ENCODE data around the gene ANHX. TPM values are rescaled to one million over a fixed set of nuclear protein-coding genes. Genes with fewer than 3 reads are reported as not detected.

The ANHX gene
- total RNA-seq, 1 experiment from 2014 or later: not detected

DNA sequence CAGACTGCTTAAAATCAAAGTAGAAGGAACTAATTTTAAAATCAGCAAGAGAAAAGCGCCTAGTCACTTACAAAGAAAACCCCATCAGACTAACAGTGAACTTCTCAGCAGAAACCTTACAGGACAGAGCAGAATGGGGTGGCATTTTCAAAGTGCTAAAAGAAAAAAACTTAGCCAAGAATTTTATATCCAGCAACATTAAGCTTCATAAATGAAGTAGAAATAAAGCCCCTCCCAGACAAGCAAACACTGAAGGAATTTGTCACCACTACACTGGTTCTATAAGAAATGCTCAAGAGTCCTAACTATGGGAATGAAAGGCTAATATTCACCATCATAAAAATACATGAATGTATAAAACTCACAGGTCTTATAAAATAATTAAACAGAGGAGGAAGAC lies 60.8 kb downstream of the ANHX start:
- no peaks in the 10 kb centered on the region for H3K4me1 Mint-ChIP-seq
- peaks cover 80% of the 10 kb centered on the region for H3K9me3 Mint-ChIP-seq
- ATAC-seq (no peak), DNase-seq (ENCODE audit: low spot score) (no peak)
- TF ChIP-seq CBFB (CRISPR knock-in tag; IDR thresholded peaks at IDR 0.05; ENCODE audit: low read depth) (no peak), GABPB1 (CRISPR knock-in tag; IDR thresholded peaks at IDR 0.05) (no peak), SMAD4 (CRISPR knock-in tag; IDR thresholded peaks at IDR 0.05) (no peak)
- TF ChIP-seq, protein P1, sequence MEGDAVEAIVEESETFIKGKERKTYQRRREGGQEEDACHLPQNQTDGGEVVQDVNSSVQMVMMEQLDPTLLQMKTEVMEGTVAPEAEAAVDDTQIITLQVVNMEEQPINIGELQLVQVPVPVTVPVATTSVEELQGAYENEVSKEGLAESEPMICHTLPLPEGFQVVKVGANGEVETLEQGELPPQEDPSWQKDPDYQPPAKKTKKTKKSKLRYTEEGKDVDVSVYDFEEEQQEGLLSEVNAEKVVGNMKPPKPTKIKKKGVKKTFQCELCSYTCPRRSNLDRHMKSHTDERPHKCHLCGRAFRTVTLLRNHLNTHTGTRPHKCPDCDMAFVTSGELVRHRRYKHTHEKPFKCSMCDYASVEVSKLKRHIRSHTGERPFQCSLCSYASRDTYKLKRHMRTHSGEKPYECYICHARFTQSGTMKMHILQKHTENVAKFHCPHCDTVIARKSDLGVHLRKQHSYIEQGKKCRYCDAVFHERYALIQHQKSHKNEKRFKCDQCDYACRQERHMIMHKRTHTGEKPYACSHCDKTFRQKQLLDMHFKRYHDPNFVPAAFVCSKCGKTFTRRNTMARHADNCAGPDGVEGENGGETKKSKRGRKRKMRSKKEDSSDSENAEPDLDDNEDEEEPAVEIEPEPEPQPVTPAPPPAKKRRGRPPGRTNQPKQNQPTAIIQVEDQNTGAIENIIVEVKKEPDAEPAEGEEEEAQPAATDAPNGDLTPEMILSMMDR (IDR thresholded peaks at IDR 0.05): no peak
- TF ChIP-seq, protein P2, sequence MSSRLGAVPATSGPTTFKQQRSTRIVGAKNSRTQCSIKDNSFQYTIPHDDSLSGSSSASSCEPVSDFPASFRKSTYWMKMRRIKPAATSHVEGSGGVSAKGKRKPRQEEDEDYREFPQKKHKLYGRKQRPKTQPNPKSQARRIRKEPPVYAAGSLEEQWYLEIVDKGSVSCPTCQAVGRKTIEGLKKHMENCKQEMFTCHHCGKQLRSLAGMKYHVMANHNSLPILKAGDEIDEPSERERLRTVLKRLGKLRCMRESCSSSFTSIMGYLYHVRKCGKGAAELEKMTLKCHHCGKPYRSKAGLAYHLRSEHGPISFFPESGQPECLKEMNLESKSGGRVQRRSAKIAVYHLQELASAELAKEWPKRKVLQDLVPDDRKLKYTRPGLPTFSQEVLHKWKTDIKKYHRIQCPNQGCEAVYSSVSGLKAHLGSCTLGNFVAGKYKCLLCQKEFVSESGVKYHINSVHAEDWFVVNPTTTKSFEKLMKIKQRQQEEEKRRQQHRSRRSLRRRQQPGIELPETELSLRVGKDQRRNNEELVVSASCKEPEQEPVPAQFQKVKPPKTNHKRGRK (CRISPR knock-in tag; IDR thresholded peaks at IDR 0.05; ENCODE audit: borderline replicate concordance): no peak
- TF ChIP-seq, protein P3, sequence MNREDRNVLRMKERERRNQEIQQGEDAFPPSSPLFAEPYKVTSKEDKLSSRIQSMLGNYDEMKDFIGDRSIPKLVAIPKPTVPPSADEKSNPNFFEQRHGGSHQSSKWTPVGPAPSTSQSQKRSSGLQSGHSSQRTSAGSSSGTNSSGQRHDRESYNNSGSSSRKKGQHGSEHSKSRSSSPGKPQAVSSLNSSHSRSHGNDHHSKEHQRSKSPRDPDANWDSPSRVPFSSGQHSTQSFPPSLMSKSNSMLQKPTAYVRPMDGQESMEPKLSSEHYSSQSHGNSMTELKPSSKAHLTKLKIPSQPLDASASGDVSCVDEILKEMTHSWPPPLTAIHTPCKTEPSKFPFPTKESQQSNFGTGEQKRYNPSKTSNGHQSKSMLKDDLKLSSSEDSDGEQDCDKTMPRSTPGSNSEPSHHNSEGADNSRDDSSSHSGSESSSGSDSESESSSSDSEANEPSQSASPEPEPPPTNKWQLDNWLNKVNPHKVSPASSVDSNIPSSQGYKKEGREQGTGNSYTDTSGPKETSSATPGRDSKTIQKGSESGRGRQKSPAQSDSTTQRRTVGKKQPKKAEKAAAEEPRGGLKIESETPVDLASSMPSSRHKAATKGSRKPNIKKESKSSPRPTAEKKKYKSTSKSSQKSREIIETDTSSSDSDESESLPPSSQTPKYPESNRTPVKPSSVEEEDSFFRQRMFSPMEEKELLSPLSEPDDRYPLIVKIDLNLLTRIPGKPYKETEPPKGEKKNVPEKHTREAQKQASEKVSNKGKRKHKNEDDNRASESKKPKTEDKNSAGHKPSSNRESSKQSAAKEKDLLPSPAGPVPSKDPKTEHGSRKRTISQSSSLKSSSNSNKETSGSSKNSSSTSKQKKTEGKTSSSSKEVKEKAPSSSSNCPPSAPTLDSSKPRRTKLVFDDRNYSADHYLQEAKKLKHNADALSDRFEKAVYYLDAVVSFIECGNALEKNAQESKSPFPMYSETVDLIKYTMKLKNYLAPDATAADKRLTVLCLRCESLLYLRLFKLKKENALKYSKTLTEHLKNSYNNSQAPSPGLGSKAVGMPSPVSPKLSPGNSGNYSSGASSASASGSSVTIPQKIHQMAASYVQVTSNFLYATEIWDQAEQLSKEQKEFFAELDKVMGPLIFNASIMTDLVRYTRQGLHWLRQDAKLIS (CRISPR knock-in tag; IDR thresholded peaks at IDR 0.05; ENCODE audit: borderline replicate concordance): no peak
- no peak overlapping the region for H3K4me3 Mint-ChIP-seq
- H3K36me3 Mint-ChIP-seq: peaks cover 44% of the 10 kb centered on the region
- ChIA-PET CTCF (no interaction called here), POLR2A (no interaction called here)
- peaks cover 16% of the 10 kb centered on the region for H3K27me3 Mint-ChIP-seq (ENCODE audit: low read depth)
- no peak overlapping the region for H3K27ac Mint-ChIP-seq

DNA sequence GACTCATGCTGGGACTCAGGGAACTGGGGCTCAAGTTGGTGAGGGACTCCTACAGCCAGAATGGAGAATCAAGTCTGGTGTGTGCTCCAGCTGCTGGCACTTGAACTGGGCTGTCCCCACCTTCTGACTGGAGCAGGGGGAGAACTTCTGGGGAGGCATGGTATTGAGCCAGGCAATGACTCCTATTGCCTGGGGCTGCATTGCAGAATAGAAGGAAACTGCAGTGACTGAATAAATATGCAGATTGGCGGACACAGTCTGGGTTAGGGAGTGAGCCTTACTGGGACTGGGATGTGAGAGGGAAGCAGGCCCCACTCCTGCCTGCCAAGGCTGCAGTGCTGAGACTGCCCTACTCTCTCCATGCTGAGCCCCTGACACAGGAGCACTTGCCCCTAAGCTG lies 63.2 kb downstream of the ANHX start:
- Mint-ChIP-seq H3K4me3 (no peak overlapping the region), H3K4me1 (no peaks in the 10 kb centered on the region), H3K27ac (no peak overlapping the region), H3K36me3 (peaks cover 47% of the 10 kb centered on the region), H3K9me3 (peaks cover 86% of the 10 kb centered on the region), H3K27me3 (ENCODE audit: low read depth) (peaks cover 16% of the 10 kb centered on the region)
- ATAC-seq (no peak), DNase-seq (ENCODE audit: low spot score) (no peak)
- CTCF ChIA-PET: no interaction called here
- POLR2A ChIA-PET: no interaction called here
- no peak for TF ChIP-seq ZNF317 (CRISPR knock-in tag; IDR thresholded peaks at IDR 0.05; ENCODE audit: borderline replicate concordance, low read depth)
- TF ChIP-seq, protein P4, sequence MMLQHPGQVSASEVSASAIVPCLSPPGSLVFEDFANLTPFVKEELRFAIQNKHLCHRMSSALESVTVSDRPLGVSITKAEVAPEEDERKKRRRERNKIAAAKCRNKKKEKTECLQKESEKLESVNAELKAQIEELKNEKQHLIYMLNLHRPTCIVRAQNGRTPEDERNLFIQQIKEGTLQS (CRISPR knock-in tag; conservative IDR thresholded peaks at IDR 0.05): no peak
- no peak for TF ChIP-seq ZNF671 (CRISPR knock-in tag; IDR thresholded peaks at IDR 0.05)
- no peak for TF ChIP-seq MXD4 (CRISPR knock-in tag; IDR thresholded peaks at IDR 0.05; ENCODE audit: borderline replicate concordance)
- TF ChIP-seq ZNF219 (CRISPR knock-in tag; IDR thresholded peaks at IDR 0.05; ENCODE audit: borderline replicate concordance): no peak
- TF ChIP-seq, protein P5, sequence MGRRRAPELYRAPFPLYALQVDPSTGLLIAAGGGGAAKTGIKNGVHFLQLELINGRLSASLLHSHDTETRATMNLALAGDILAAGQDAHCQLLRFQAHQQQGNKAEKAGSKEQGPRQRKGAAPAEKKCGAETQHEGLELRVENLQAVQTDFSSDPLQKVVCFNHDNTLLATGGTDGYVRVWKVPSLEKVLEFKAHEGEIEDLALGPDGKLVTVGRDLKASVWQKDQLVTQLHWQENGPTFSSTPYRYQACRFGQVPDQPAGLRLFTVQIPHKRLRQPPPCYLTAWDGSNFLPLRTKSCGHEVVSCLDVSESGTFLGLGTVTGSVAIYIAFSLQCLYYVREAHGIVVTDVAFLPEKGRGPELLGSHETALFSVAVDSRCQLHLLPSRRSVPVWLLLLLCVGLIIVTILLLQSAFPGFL (CRISPR knock-in tag; IDR thresholded peaks at IDR 0.05; ENCODE audit: borderline replicate concordance): no peak
- no peak for TF ChIP-seq JAZF1 (CRISPR knock-in tag; IDR thresholded peaks at IDR 0.05)
- TF ChIP-seq RORB (CRISPR knock-in tag; IDR thresholded peaks at IDR 0.05): no peak
- TF ChIP-seq, protein P6, sequence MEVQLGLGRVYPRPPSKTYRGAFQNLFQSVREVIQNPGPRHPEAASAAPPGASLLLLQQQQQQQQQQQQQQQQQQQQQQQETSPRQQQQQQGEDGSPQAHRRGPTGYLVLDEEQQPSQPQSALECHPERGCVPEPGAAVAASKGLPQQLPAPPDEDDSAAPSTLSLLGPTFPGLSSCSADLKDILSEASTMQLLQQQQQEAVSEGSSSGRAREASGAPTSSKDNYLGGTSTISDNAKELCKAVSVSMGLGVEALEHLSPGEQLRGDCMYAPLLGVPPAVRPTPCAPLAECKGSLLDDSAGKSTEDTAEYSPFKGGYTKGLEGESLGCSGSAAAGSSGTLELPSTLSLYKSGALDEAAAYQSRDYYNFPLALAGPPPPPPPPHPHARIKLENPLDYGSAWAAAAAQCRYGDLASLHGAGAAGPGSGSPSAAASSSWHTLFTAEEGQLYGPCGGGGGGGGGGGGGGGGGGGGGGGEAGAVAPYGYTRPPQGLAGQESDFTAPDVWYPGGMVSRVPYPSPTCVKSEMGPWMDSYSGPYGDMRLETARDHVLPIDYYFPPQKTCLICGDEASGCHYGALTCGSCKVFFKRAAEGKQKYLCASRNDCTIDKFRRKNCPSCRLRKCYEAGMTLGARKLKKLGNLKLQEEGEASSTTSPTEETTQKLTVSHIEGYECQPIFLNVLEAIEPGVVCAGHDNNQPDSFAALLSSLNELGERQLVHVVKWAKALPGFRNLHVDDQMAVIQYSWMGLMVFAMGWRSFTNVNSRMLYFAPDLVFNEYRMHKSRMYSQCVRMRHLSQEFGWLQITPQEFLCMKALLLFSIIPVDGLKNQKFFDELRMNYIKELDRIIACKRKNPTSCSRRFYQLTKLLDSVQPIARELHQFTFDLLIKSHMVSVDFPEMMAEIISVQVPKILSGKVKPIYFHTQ (CRISPR knock-in tag; IDR thresholded peaks at IDR 0.05): no peak
- TF ChIP-seq, protein P7, sequence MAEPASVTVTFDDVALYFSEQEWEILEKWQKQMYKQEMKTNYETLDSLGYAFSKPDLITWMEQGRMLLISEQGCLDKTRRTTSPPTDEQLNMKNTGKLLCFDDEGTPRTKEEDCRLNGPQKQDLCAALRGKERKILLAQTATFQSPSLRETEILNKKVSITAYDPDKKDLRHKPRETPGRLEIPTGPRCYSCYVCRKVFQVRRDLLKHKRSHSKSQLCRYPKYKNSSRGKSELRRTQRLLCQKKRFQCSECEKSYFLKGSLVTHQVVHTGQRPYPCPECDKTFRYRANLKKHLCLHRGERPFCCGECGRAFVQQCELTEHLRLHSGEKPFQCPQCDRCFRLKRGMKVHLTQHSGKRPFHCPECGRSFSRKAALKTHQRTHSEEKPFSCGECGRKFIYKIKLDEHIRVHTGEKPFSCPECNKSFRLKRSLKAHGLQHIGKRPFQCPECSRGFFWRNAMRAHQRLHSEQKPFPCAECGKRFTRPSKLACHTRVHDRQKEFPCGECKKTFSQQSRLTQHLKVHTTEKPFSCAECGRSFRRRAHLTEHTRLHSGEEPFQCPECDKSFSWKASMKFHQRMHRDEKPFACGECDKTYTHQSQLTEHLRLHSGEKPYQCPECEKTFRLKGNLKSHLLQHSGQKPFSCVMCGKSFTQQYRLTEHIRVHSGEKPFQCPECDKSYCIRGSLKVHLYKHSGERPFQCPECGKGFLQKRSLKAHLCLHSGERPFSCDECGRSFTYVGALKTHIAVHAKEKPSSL (CRISPR knock-in tag; conservative IDR thresholded peaks at IDR 0.05): no peak
- TF ChIP-seq, protein P8, sequence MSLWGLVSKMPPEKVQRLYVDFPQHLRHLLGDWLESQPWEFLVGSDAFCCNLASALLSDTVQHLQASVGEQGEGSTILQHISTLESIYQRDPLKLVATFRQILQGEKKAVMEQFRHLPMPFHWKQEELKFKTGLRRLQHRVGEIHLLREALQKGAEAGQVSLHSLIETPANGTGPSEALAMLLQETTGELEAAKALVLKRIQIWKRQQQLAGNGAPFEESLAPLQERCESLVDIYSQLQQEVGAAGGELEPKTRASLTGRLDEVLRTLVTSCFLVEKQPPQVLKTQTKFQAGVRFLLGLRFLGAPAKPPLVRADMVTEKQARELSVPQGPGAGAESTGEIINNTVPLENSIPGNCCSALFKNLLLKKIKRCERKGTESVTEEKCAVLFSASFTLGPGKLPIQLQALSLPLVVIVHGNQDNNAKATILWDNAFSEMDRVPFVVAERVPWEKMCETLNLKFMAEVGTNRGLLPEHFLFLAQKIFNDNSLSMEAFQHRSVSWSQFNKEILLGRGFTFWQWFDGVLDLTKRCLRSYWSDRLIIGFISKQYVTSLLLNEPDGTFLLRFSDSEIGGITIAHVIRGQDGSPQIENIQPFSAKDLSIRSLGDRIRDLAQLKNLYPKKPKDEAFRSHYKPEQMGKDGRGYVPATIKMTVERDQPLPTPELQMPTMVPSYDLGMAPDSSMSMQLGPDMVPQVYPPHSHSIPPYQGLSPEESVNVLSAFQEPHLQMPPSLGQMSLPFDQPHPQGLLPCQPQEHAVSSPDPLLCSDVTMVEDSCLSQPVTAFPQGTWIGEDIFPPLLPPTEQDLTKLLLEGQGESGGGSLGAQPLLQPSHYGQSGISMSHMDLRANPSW (CRISPR knock-in tag; conservative IDR thresholded peaks at IDR 0.05; ENCODE audit: low read depth): no peak

All from WTC11 (cell line).